IMR-90 (cell line): Measurements from ENCODE around the gene HDGF. TPM values are rescaled to one million over a fixed set of nuclear protein-coding genes. Genes with fewer than 3 reads are reported as not detected.
A peak's percentile ranks its signal among the peaks of the same experiment; 100 is the strongest.

Experiments used
- ATAC-seq: fragments of 200-7000 bp; cut with Tn5 transposase; 2 replicates; pipeline ENCODE4 v1.9.1; 2020; ENCODE audit warnings: low read depth, mild to moderate bottlenecking, moderate library complexity
- BruUV-seq: library from RNA; stranded (reverse); fragments of 400-500 nt; replicated peaks from 2 replicates; lab custom pipeline; 2021; lab: Mats Ljungman, UMichigan
- CTCF ChIA-PET: fragments of 300-600 bp; formaldehyde crosslinking; extraction: SDS; loops from one replicate; lab custom pipeline; 2021; ENCODE audit warnings: antibody characterized with exemption; lab: Yijun Ruan, JAX
- POLR2A ChIA-PET: fragments of 300-600 bp; sonication (Branson Sonifier 250); formaldehyde crosslinking; loops from one replicate; lab custom pipeline; 2022; ENCODE audit warnings: antibody characterized with exemption; ENCODE audit not compliant: unreplicated experiment; lab: Charles Lee
- DNase-seq: peaks from one replicate; pipeline ENCODE4 v3.0.0; 2013
- H2AFZ ChIP-seq: replicated peaks from 2 replicates; pipeline ENCODE3; 2013; ENCODE audit warnings: low read length, mild to moderate bottlenecking; ENCODE audit not compliant: poor library complexity
- H2AK5ac ChIP-seq: 2 replicates; pipeline ENCODE4 v1.6.1; 2013; ENCODE audit warnings: low read depth, low read length, inconsistent platforms
- H2AK9ac ChIP-seq: replicated peaks from 2 replicates; pipeline ENCODE3; 2013; ENCODE audit warnings: mild to moderate bottlenecking, low read depth, low read length, moderate library complexity; ENCODE audit not compliant: poor library complexity
- H2BK120ac ChIP-seq: 2 replicates; pipeline ENCODE4 v1.6.1; 2013; ENCODE audit warnings: low read depth, low read length, inconsistent platforms
- H2BK15ac ChIP-seq: 3 replicates; pipeline ENCODE4 v1.6.1; 2013; ENCODE audit warnings: low read depth, low read length, inconsistent platforms
- H2BK20ac ChIP-seq: 2 replicates; pipeline ENCODE4 v1.6.1; 2013; ENCODE audit warnings: low read depth, mild to moderate bottlenecking, inconsistent platforms, low read length, moderate library complexity
- H2BK5ac ChIP-seq: 2 replicates; pipeline ENCODE4 v1.6.1; 2013; ENCODE audit warnings: mild to moderate bottlenecking, low read depth, low read length, inconsistent platforms; ENCODE audit not compliant: poor library complexity, severe bottlenecking
- H3K14ac ChIP-seq: replicated peaks from 2 replicates; pipeline ENCODE4 v1.6.1; 2013; ENCODE audit warnings: low read depth, low read length, inconsistent platforms
- H3K18ac ChIP-seq: 2 replicates; pipeline ENCODE4 v1.6.1; 2013; ENCODE audit warnings: low read depth, low read length, control low read depth
- H3K23ac ChIP-seq: 2 replicates; pipeline ENCODE4 v1.6.1; 2013; ENCODE audit warnings: low read depth, low read length, inconsistent platforms
- H3K27ac ChIP-seq: 2 replicates; pipeline ENCODE4 v1.5.1; 2013; ENCODE audit warnings: mild to moderate bottlenecking, control low read depth, low read length; ENCODE audit not compliant: insufficient read depth
- H3K27me3 ChIP-seq: 2 replicates; pipeline ENCODE4 v1.6.1; 2013; ENCODE audit warnings: low read length; ENCODE audit not compliant: control insufficient read depth, insufficient read depth
- H3K36me3 ChIP-seq: 2 replicates; pipeline ENCODE4 v1.6.1; 2013; ENCODE audit warnings: low read length, mixed read lengths; ENCODE audit not compliant: control insufficient read depth, insufficient read depth
- H3K4ac ChIP-seq: 2 replicates; pipeline ENCODE4 v1.6.1; 2013; ENCODE audit warnings: low read depth, low read length, inconsistent platforms
- H3K4me1 ChIP-seq: 2 replicates; pipeline ENCODE4 v1.6.1; 2013; ENCODE audit warnings: low read length, mixed read lengths; ENCODE audit not compliant: control insufficient read depth, insufficient read depth
- H3K4me2 ChIP-seq: 2 replicates; pipeline ENCODE4 v1.6.1; 2013; ENCODE audit warnings: low read depth, mild to moderate bottlenecking, control low read depth, low read length, moderate library complexity
- H3K4me3 ChIP-seq: 2 replicates; pipeline ENCODE4 v1.5.1; 2013; ENCODE audit warnings: low read depth, mild to moderate bottlenecking, control low read depth, low read length, moderate library complexity; ENCODE audit not compliant: insufficient read depth
- H3K56ac ChIP-seq: 2 replicates; pipeline ENCODE4 v1.6.1; 2013; ENCODE audit warnings: low read length, inconsistent platforms; ENCODE audit not compliant: insufficient read depth; ENCODE audit errors: extremely low read depth
- H3K79me1 ChIP-seq, 2 experiments: 2 replicates each; pipeline ENCODE4 v1.6.1; 2013; ENCODE audit warnings: low read length in 2 of 2, inconsistent platforms in 1 of 2, low read depth in 1 of 2
- H3K9ac ChIP-seq: 2 replicates; pipeline ENCODE4 v1.6.1; 2013; ENCODE audit warnings: low read depth, low read length, control low read depth
- H3K9me1 ChIP-seq: 2 replicates; pipeline ENCODE4 v1.6.1; 2013; ENCODE audit warnings: low read length, inconsistent platforms; ENCODE audit not compliant: insufficient read depth
- H3K9me3 ChIP-seq: 2 replicates; pipeline ENCODE4 v1.6.1; 2013; ENCODE audit warnings: low read length; ENCODE audit not compliant: control insufficient read depth, insufficient read depth
- H4K20me1 ChIP-seq: 2 replicates; pipeline ENCODE4 v1.6.1; 2013; ENCODE audit warnings: low read length, inconsistent platforms; ENCODE audit not compliant: insufficient read depth
- H4K5ac ChIP-seq: 2 replicates; pipeline ENCODE4 v1.6.1; 2013; ENCODE audit warnings: mild to moderate bottlenecking, low read depth, low read length, control low read depth
- H4K8ac ChIP-seq, 2 experiments: 2 replicates each; pipeline ENCODE4 v1.6.1; 2013; ENCODE audit warnings: low read depth in 2 of 2, low read length in 2 of 2, control low read depth in 1 of 2, inconsistent platforms in 1 of 2
- H4K91ac ChIP-seq: 2 replicates; pipeline ENCODE4 v1.6.1; 2013; ENCODE audit warnings: low read depth, low read length, inconsistent platforms; ENCODE audit not compliant: insufficient read depth
- CTCF ChIP-seq: conservative IDR thresholded peaks from 2 replicates; pipeline ENCODE4 v1.5.1; 2012; ENCODE audit warnings: mild to moderate bottlenecking, low read depth, low read length, improper control_type of control experiment
- RAD21 ChIP-seq: IDR thresholded peaks from 2 replicates; pipeline ENCODE4 v1.6.1; 2012; ENCODE audit warnings: low read length, improper control_type of control experiment
- SMC3 ChIP-seq: fragments of 150-350 bp; IDR thresholded peaks from 2 replicates; pipeline ENCODE4 v1.6.1; 2016; ENCODE audit warnings: low read depth, mild to moderate bottlenecking, antibody characterized with exemption, low read length, moderate library complexity
- USF2 ChIP-seq: fragments of 150-350 bp; IDR thresholded peaks from 2 replicates; pipeline ENCODE4 v1.6.1; 2017; ENCODE audit warnings: mild to moderate bottlenecking, antibody characterized with exemption, low read length, low read depth
- WGBS, 2 experiments: methylation state at CpG; one replicate each; pipeline versions ENCODE4 v1.1.5 to v1.1.7; 2013; ENCODE audit warnings: missing lambda C conversion rate in 2 of 2; ENCODE audit not compliant: insufficient read length in 1 of 2; ENCODE audit errors: extremely low coverage in 2 of 2; 5-methylcytosine and 5-hydroxymethylcytosine counted together
- dilution Hi-C: fragments of 300-500 bp; cut with HindIII; formaldehyde crosslinking; loops from one replicate; pipeline ENCODE4 v1.14.3; 2018; ENCODE audit warnings: low sequenced_read_pairs; ENCODE audit not compliant: unreplicated experiment
- in situ Hi-C: fragments of 300-500 bp; cut with MboI; formaldehyde crosslinking; loops from 3 replicates; pipeline ENCODE4 v1.14.3; 2019; ENCODE audit warnings: low sequenced_read_pairs, inconsistent platforms, mixed read lengths
- intact Hi-C: fragments of 100-400 bp; cut with micrococcal nuclease; formaldehyde crosslinking; loops from 2 replicates; pipeline ENCODE4 v1.10.0; 2022
- polyA plus RNA-seq, 3 experiments: library from polyadenylated mRNA; depleted of rRNA; stranded (reverse); fragments of >200 nt; gene quantifications; 2 replicates each; pipeline ENCODE4 v1.2.3, GENCODE V29; 2012; ENCODE audit warnings: low replicate concordance in 1 of 3
- total RNA-seq: library from RNA; depleted of rRNA; stranded (reverse); fragments of >200 nt; gene quantifications from 2 replicates; pipeline ENCODE4 v1.2.3, GENCODE V29; 2012

The HDGF gene
- total and polyA plus RNA-seq, 2 of the 4 experiments (the other 2 are of a cell fraction): 94.6 to 123 TPM

- Histone ChIP-seq H3K27ac (no peak overlapping the region), H4K8ac (no peak overlapping the region), H3K4me2 (no peak overlapping the region), H2AK9ac (no peak overlapping the region), H2BK20ac (no peak overlapping the region), H3K27me3 (no peaks in the 10 kb centered on the region), H4K5ac (no peak overlapping the region), H3K56ac (no peak overlapping the region), H3K4me3 (no peak overlapping the region), H2AK5ac (no peak overlapping the region), H3K18ac (no peak overlapping the region), H3K4me1 (peaks cover 9% of the 10 kb centered on the region), H2BK5ac (no peak overlapping the region), H3K9me3 (no peaks in the 10 kb centered on the region), H3K79me1 (peaks cover 0 to 13% of the 10 kb centered on the region in 2 experiments; a peak in 1 of 4 replicates), H3K14ac (no peak overlapping the region), H3K9ac (no peak overlapping the region), H3K9me1 (0 out of 2 replicates have a peak, but pooled peaks cover 3% of the 10 kb centered on the region), H3K23ac (no peak overlapping the region), H4K91ac (no peak overlapping the region), H2BK15ac (no peak overlapping the region), H3K36me3 (peaks cover 55% of the 10 kb centered on the region), H2AFZ (no peak overlapping the region), H3K4ac (no peak overlapping the region), H2BK120ac (no peak overlapping the region), H4K20me1 (peaks cover 40% of the 10 kb centered on the region)
- ATAC-seq (peak; percentile 69), DNase-seq (peak; percentile 64)
- no peak for TF ChIP-seq USF2
- TF ChIP-seq CTCF: peak; percentile 82
- TF ChIP-seq SMC3: peak; percentile 78
- peak; percentile 80 for TF ChIP-seq RAD21
- in situ Hi-C loops: no loop called here
- WGBS, 2 experiments: no CpG with 5 or more reads among the region's 4 CpGs
- no TSS peak for BruUV-seq
- intact Hi-C loops: loop anchor here (1.0 to 5.0 kb wide), 4 partner anchors 63 to 125 kb away; partner anchors contain the start of genes LRRC71 and NTRK1
- ChIA-PET POLR2A (no interaction called here), CTCF (interaction anchor here (1.1 to 1.9 kb wide), 6 partner anchors 62 to 95 kb away, joined by 3 to 6 read pairs (median 4); partner anchors contain the start of gene NTRK1)
- dilution Hi-C loops: no loop called here
Measured at GRCh38 chr1:156797212-156797871, 45.9 kb upstream of the HDGF start.
